ENCODE results near the gene TENM4. TPM values are rescaled to one million over a fixed set of nuclear protein-coding genes. Genes with fewer than 3 reads are reported as not detected.
A peak's percentile ranks its signal among the peaks of the same experiment; 100 is the strongest.

TENM4 gene
- total and polyA plus RNA-seq, 2 experiments from 2014 or later = 19.0 to 105 TPM

GRCh38 chr11:79174045-79175008, 266.5 kb downstream of the TENM4 start:
- no peaks in the 10 kb centered on the region for H3K36me3 ChIP-seq
- no peak for DNase-seq (ENCODE audit: low read depth in 1 of 2, low spot score in 1 of 2)
- peaks cover 6% of the 10 kb centered on the region for H3K4me1 ChIP-seq (ENCODE audit: low read depth)
- no peaks in the 10 kb centered on the region for H3K27me3 ChIP-seq
- TF ChIP-seq CTCF (IDR thresholded peaks at IDR 0.05; ENCODE audit: low read depth, low read length) = no peak
- H3K4me3 ChIP-seq = no peak overlapping the region
- no peak overlapping the region for H3K27ac ChIP-seq
- H3K9me3 ChIP-seq (ENCODE audit: low read depth) = no peaks in the 10 kb centered on the region

GRCh38 chr11:79173615-79174014, 267.2 kb downstream of the TENM4 start:
- DNase-seq (ENCODE audit: low read depth in 1 of 2, low spot score in 1 of 2) = peak; percentile 28 to 50
- H3K9me3 ChIP-seq (ENCODE audit: low read depth) = no peaks in the 10 kb centered on the region
- H3K27me3 ChIP-seq = no peaks in the 10 kb centered on the region
- no peak overlapping the region for H3K27ac ChIP-seq
- TF ChIP-seq CTCF (IDR thresholded peaks at IDR 0.05; ENCODE audit: low read depth, low read length) = no peak
- H3K36me3 ChIP-seq = no peaks in the 10 kb centered on the region
- H3K4me3 ChIP-seq = no peak overlapping the region
- peaks cover 6% of the 10 kb centered on the region for H3K4me1 ChIP-seq (ENCODE audit: low read depth)

GRCh38 chr11:79170321-79170720, 270.5 kb downstream of the TENM4 start:
- TF ChIP-seq CTCF (IDR thresholded peaks at IDR 0.05; ENCODE audit: low read depth, low read length) = no peak
- no peaks in the 10 kb centered on the region for H3K27me3 ChIP-seq

GRCh38 chr11:79168530-79169110, 272.2 kb downstream of the TENM4 start:
- no peak for TF ChIP-seq CTCF (IDR thresholded peaks at IDR 0.05; ENCODE audit: low read depth, low read length)
- DNase-seq (ENCODE audit: low read depth in 1 of 2, low spot score in 1 of 2) = no peak
- Histone ChIP-seq H3K9me3 (ENCODE audit: low read depth) (no peaks in the 10 kb centered on the region), H3K27ac (no peak overlapping the region), H3K27me3 (no peaks in the 10 kb centered on the region), H3K4me3 (no peak overlapping the region), H3K36me3 (no peaks in the 10 kb centered on the region), H3K4me1 (ENCODE audit: low read depth) (no peaks in the 10 kb centered on the region)

More at GRCh38 chr11:79170321-79170720, 270.5 kb downstream of the TENM4 start:
- no peak overlapping the region for H3K4me3 ChIP-seq
- no peak overlapping the region for H3K27ac ChIP-seq
- H3K4me1 ChIP-seq (ENCODE audit: low read depth) = peaks cover 6% of the 10 kb centered on the region
- H3K9me3 ChIP-seq (ENCODE audit: low read depth) = no peaks in the 10 kb centered on the region
- no peak for DNase-seq (ENCODE audit: low read depth in 1 of 2, low spot score in 1 of 2)
- no peaks in the 10 kb centered on the region for H3K36me3 ChIP-seq

GRCh38 chr11:79167510-79168188, 273.2 kb downstream of the TENM4 start:
- no peaks in the 10 kb centered on the region for H3K36me3 ChIP-seq
- H3K4me1 ChIP-seq (ENCODE audit: low read depth) = no peaks in the 10 kb centered on the region
- H3K4me3 ChIP-seq = no peak overlapping the region
- no peak for DNase-seq (ENCODE audit: low read depth in 1 of 2, low spot score in 1 of 2)
- H3K27me3 ChIP-seq = no peaks in the 10 kb centered on the region
- H3K9me3 ChIP-seq (ENCODE audit: low read depth) = no peaks in the 10 kb centered on the region
- no peak overlapping the region for H3K27ac ChIP-seq
- no peak for TF ChIP-seq CTCF (IDR thresholded peaks at IDR 0.05; ENCODE audit: low read depth, low read length)

All from cardiac muscle cell (in vitro differentiated cells and primary cell).